Mesenchymal stem cell (in vitro differentiated cells and primary cell): ENCODE measurements around the gene WDR59.
"Not testable (repeated sequence)": the region's sequence is repeated elsewhere in the genome, so short reads cannot be mapped to it uniquely, and the experiment has no call there.

Source experiments
- DNase-seq: peaks from one replicate; pipeline ENCODE4 v3.0.0-alpha.2; 2013
- H2AFZ ChIP-seq: one replicate; pipeline ENCODE4 v1.6.1; 2013; ENCODE audit warnings: low read depth, mild to moderate bottlenecking, control low read depth, inconsistent platforms, low read length, moderate library complexity
- H2AK5ac ChIP-seq: 2 replicates; pipeline ENCODE4 v1.6.1; 2013; ENCODE audit warnings: low read length, moderate library complexity, mild to moderate bottlenecking, inconsistent platforms; ENCODE audit not compliant: severe bottlenecking
- H2BK120ac ChIP-seq: one replicate; pipeline ENCODE4 v1.6.1; 2013; ENCODE audit warnings: low read depth, mild to moderate bottlenecking, inconsistent platforms, low read length, moderate library complexity
- H2BK12ac ChIP-seq, 2 experiments: one replicate each; pipeline ENCODE4 v1.6.1; 2013; ENCODE audit warnings: inconsistent platforms in 2 of 2, low read length in 2 of 2, mild to moderate bottlenecking in 2 of 2, moderate library complexity in 2 of 2, control low read depth in 1 of 2
- H2BK15ac ChIP-seq: one replicate; pipeline ENCODE4 v1.6.1; 2013; ENCODE audit warnings: mild to moderate bottlenecking, low read depth, inconsistent platforms; ENCODE audit not compliant: poor library complexity, severe bottlenecking
- H2BK5ac ChIP-seq: 2 replicates; pipeline ENCODE4 v1.6.1; 2013; ENCODE audit warnings: low read depth, mild to moderate bottlenecking, low read length, control low read depth, inconsistent platforms; ENCODE audit not compliant: poor library complexity, severe bottlenecking
- H3K14ac ChIP-seq, 2 experiments: one replicate each; pipeline ENCODE4 v1.6.1; 2013; ENCODE audit warnings: inconsistent platforms in 2 of 2, low read length in 2 of 2, control low read depth in 1 of 2, mild to moderate bottlenecking in 1 of 2, moderate library complexity in 1 of 2
- H3K18ac ChIP-seq, 2 experiments: one replicate each; pipeline ENCODE4 v1.6.1; 2013; ENCODE audit warnings: inconsistent platforms in 2 of 2, low read length in 2 of 2, control low read depth in 1 of 2, low read depth in 1 of 2, mild to moderate bottlenecking in 1 of 2
- H3K23ac ChIP-seq, 2 experiments: one replicate each; pipeline ENCODE4 v1.6.1; 2013; ENCODE audit warnings: inconsistent platforms in 2 of 2, low read length in 2 of 2, mild to moderate bottlenecking in 2 of 2, moderate library complexity in 2 of 2, control low read depth in 1 of 2
- H3K27ac ChIP-seq: 2 replicates; pipeline ENCODE4 v1.5.1; 2013; ENCODE audit warnings: mild to moderate bottlenecking, moderate library complexity, low read length, control low read depth, inconsistent platforms; ENCODE audit not compliant: poor library complexity, severe bottlenecking
- H3K27me3 ChIP-seq, 2 experiments: 2 replicates each; pipeline versions ENCODE4 v1.6.1 to v1.7.0; 2013; ENCODE audit warnings: low read length in 2 of 2, mild to moderate bottlenecking in 2 of 2, moderate library complexity in 2 of 2, control low read depth in 1 of 2, inconsistent platforms in 1 of 2; ENCODE audit not compliant: control insufficient read depth in 1 of 2, insufficient read depth in 1 of 2
- H3K36me3 ChIP-seq, 2 experiments: 2 replicates each; pipeline versions ENCODE4 v1.6.1 to v1.7.0; 2013; ENCODE audit warnings: low read length in 2 of 2, control low read depth in 1 of 2, inconsistent platforms in 1 of 2, low read depth in 1 of 2, mild to moderate bottlenecking in 1 of 2; ENCODE audit not compliant: insufficient read depth in 2 of 2, control insufficient read depth in 1 of 2
- H3K4ac ChIP-seq, 2 experiments: one replicate each; pipeline ENCODE4 v1.6.1; 2013; ENCODE audit warnings: inconsistent platforms in 2 of 2, low read length in 2 of 2, mild to moderate bottlenecking in 2 of 2, moderate library complexity in 2 of 2, control low read depth in 1 of 2, low read depth in 1 of 2
- H3K4me1 ChIP-seq: 2 replicates; pipeline ENCODE4 v1.6.1; 2013; ENCODE audit warnings: low read depth, low read length, control low read depth; ENCODE audit not compliant: control insufficient read depth, insufficient read depth
- H3K4me2 ChIP-seq: 2 replicates; pipeline ENCODE4 v1.6.1; 2013; ENCODE audit warnings: low read length, mild to moderate bottlenecking, inconsistent platforms; ENCODE audit not compliant: poor library complexity, severe bottlenecking
- H3K4me3 ChIP-seq, 2 experiments: 2 replicates each; pipeline versions ENCODE4 v1.5.1 to v1.7.0; 2013; ENCODE audit warnings: low read length in 2 of 2, mild to moderate bottlenecking in 2 of 2, control low read depth in 1 of 2, low read depth in 1 of 2; ENCODE audit not compliant: insufficient read depth in 1 of 2
- H3K79me1 ChIP-seq: replicated peaks from 2 replicates; pipeline ENCODE4 v1.6.1; 2013; ENCODE audit warnings: mild to moderate bottlenecking, control low read depth, low read length, inconsistent platforms; ENCODE audit not compliant: poor library complexity, severe bottlenecking
- H3K9ac ChIP-seq: 2 replicates; pipeline ENCODE4 v1.7.0; 2013; ENCODE audit warnings: mild to moderate bottlenecking, low read length, moderate library complexity
- H3K9me3 ChIP-seq: 2 replicates; pipeline ENCODE4 v1.7.0; 2013; ENCODE audit warnings: mild to moderate bottlenecking, low read length; ENCODE audit not compliant: control insufficient read depth
- H4K8ac ChIP-seq: one replicate; pipeline ENCODE4 v1.6.1; 2013; ENCODE audit warnings: inconsistent platforms, mild to moderate bottlenecking, low read length, moderate library complexity
- H4K91ac ChIP-seq: one replicate; pipeline ENCODE4 v1.6.1; 2013; ENCODE audit warnings: mild to moderate bottlenecking, low read length, inconsistent platforms
- whole genome bisulfite sequencing: methylation state at CpG from one replicate; pipeline ENCODE4 v1.1.7; 2013; ENCODE audit warnings: mixed read lengths; 5-methylcytosine and 5-hydroxymethylcytosine counted together

WDR59 gene

GRCh38 chr16:74844041-74844980 lies 140.6 kb downstream of the WDR59 start:
- Histone ChIP-seq H4K8ac (no peak overlapping the region), H3K27me3 (peaks cover 3 to 20% of the 10 kb centered on the region in 2 experiments), H3K79me1 (no peaks in the 10 kb centered on the region), H2AFZ (no peak overlapping the region), H3K4me2 (no peak overlapping the region), H3K36me3 (no peaks in the 10 kb centered on the region), H2BK15ac (no peak overlapping the region), H3K4me3 (no peak overlapping the region), H2BK120ac (no peak overlapping the region), H3K9ac (no peak overlapping the region), H2BK12ac (no peak overlapping the region), H2AK5ac (no peak overlapping the region), H3K23ac (no peak overlapping the region), H3K9me3 (no peaks in the 10 kb centered on the region), H3K4ac (no peak overlapping the region), H3K14ac (no peak overlapping the region), H3K4me1 (no peaks in the 10 kb centered on the region), H4K91ac (no peak overlapping the region), H3K27ac (no peak overlapping the region), H3K18ac (no peak overlapping the region), H2BK5ac (no peak overlapping the region)
- 53% methylated on average over 11 of the region's 20 CpGs for WGBS
- no peak for DNase-seq

GRCh38 chr16:74843381-74844035 lies 141.4 kb downstream of the WDR59 start:
- not testable (repeated sequence) for H3K9ac ChIP-seq, H3K27ac ChIP-seq, DNase-seq, H2BK12ac ChIP-seq, H3K4me3 ChIP-seq, H3K14ac ChIP-seq, H2BK5ac ChIP-seq, H4K8ac ChIP-seq, H3K79me1 ChIP-seq, H3K9me3 ChIP-seq, H2AK5ac ChIP-seq, H3K23ac ChIP-seq, H2AFZ ChIP-seq, H3K4ac ChIP-seq, H3K4me2 ChIP-seq, H3K4me1 ChIP-seq, H3K36me3 ChIP-seq, H2BK120ac ChIP-seq, H2BK15ac ChIP-seq, H4K91ac ChIP-seq, H3K18ac ChIP-seq
- 89% methylated on average over 10 of the region's 14 CpGs for WGBS
- peaks cover 3 to 21% of the 10 kb centered on the region in 2 experiments for H3K27me3 ChIP-seq

DNA sequence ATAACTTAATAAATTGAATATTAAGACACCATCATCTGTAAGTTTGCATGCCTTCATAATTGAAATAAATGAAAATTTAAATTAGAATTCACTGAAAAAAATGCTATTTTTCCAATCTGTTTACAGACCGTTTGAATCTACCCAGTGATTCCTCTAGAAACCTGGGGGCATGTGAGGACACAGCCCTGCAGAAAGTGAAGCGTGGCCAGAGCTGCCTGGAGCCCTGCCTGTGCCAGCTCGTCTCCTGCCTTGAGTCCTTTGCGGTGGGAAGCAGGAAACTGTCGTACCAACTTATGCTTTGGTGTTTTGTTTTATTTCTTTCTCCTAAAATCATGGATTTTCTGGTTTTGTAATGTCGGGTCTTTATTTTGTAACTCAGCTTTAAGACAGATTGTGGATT lies 142.5 kb downstream of the WDR59 start:
- no peaks in the 10 kb centered on the region for H3K9me3 ChIP-seq
- H2AK5ac ChIP-seq = no peak overlapping the region
- no peak overlapping the region for H2BK12ac ChIP-seq
- no peak overlapping the region for H2AFZ ChIP-seq
- DNase-seq = no peak
- no peak overlapping the region for H3K18ac ChIP-seq
- H3K4me3 ChIP-seq = no peak overlapping the region
- no peaks in the 10 kb centered on the region for H3K36me3 ChIP-seq
- H3K14ac ChIP-seq = no peak overlapping the region
- WGBS = 88% methylated on average over 5 of the region's 6 CpGs
- H2BK15ac ChIP-seq = no peak overlapping the region
- H3K4me1 ChIP-seq = no peaks in the 10 kb centered on the region
- H2BK120ac ChIP-seq = no peak overlapping the region
- H4K91ac ChIP-seq = no peak overlapping the region
- no peak overlapping the region for H3K4me2 ChIP-seq
- H3K27ac ChIP-seq = no peak overlapping the region
- H3K27me3 ChIP-seq = peaks cover 3 to 24% of the 10 kb centered on the region in 2 experiments
- no peak overlapping the region for H2BK5ac ChIP-seq
- no peak overlapping the region for H3K4ac ChIP-seq
- H3K23ac ChIP-seq = no peak overlapping the region
- no peak overlapping the region for H3K9ac ChIP-seq
- no peaks in the 10 kb centered on the region for H3K79me1 ChIP-seq
- no peak overlapping the region for H4K8ac ChIP-seq

DNA sequence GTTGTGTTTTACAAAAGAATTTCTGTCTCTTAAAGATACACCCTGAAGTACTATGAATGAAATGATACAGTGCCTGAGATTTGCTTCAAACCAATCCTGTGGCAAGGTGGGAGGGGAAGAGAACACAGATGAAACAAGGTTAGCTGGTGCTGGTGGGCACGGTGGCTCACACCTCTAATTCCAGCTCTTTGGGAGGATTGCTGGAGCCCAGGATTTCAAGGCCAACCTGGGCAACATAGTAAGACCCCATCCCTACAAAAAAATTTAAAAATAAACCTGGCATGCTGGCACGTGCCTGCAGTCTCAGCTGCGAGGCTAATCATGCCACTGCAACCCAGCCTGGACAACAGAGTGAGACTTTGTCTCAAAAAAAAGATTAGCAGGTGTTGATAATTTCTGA lies 143.0 kb downstream of the WDR59 start:
- H3K14ac ChIP-seq = peak overlapping the region in 1 of 2 experiments; percentile 39
- H3K4me2 ChIP-seq = no peak overlapping the region
- H2AFZ ChIP-seq = no peak overlapping the region
- no peak overlapping the region for H2AK5ac ChIP-seq
- H3K36me3 ChIP-seq = no peaks in the 10 kb centered on the region
- H3K27ac ChIP-seq = no peak overlapping the region
- no peak overlapping the region for H4K8ac ChIP-seq
- H4K91ac ChIP-seq = no peak overlapping the region
- H3K4me1 ChIP-seq = no peaks in the 10 kb centered on the region
- H3K79me1 ChIP-seq = no peaks in the 10 kb centered on the region
- H2BK15ac ChIP-seq = no peak overlapping the region
- no peak overlapping the region for H3K4me3 ChIP-seq
- H3K27me3 ChIP-seq = peaks cover 3 to 23% of the 10 kb centered on the region in 2 experiments
- no peak overlapping the region for H3K18ac ChIP-seq
- no peak for DNase-seq
- H3K9me3 ChIP-seq = no peaks in the 10 kb centered on the region
- no peak overlapping the region for H3K9ac ChIP-seq
- H3K23ac ChIP-seq = no peak overlapping the region
- no peak overlapping the region for H2BK120ac ChIP-seq
- WGBS = 84% methylated on average over 3 of the region's 3 CpGs
- H3K4ac ChIP-seq = no peak overlapping the region
- no peak overlapping the region for H2BK12ac ChIP-seq
- no peak overlapping the region for H2BK5ac ChIP-seq
